Naive thymus-derived CD4-positive, alpha-beta T cell (primary cell): ENCODE data around the gene LYPLAL1. TPM values are rescaled to one million over a fixed set of nuclear protein-coding genes. Genes with fewer than 3 reads are reported as not detected.
A peak's percentile ranks its signal among the peaks of the same experiment; 100 is the strongest.

Source experiments
- ATAC-seq: fragments of 150-1000 bp; cut with Tn5 transposase; 2 replicates; pipeline ENCODE4 v1.10.0; 2021; ENCODE audit warnings: mild to moderate bottlenecking, moderate library complexity
- CTCF ChIA-PET: fragments of 350-600 bp; sonication (Branson Sonifier 250); formaldehyde crosslinking; loops from one replicate; lab custom pipeline; 2021; ENCODE audit warnings: antibody characterized with exemption; lab: Charles Lee
- POLR2A ChIA-PET: fragments of 350-600 bp; sonication (Branson Sonifier 250); formaldehyde crosslinking; loops from one replicate; lab custom pipeline; 2021; ENCODE audit warnings: antibody characterized with exemption, inconsistent platforms; lab: Charles Lee
- DNase-seq, 9 donors: peaks; one replicate each; pipeline versions ENCODE4 v3.0.0 to v3.0.0-alpha.2; 2020 to 2022; ENCODE audit warnings: mixed read lengths in 1 of 9
- H3K27ac ChIP-seq: one replicate; pipeline ENCODE4 v1.7.0; 2013; ENCODE audit warnings: mild to moderate bottlenecking, low read depth, low read length, moderate library complexity
- H3K27me3 ChIP-seq, 2 donors: one replicate each; pipeline ENCODE4 v1.7.0; 2013; ENCODE audit warnings: low read length in 2 of 2, mild to moderate bottlenecking in 2 of 2, moderate library complexity in 2 of 2; ENCODE audit not compliant: control insufficient read depth in 2 of 2, insufficient read depth in 2 of 2
- H3K36me3 ChIP-seq, 3 experiments: 1 replicate in 2 of 3; 2 replicates in 1 of 3; pipeline ENCODE4 v1.7.0; 2013; ENCODE audit warnings: low read length in 3 of 3, mild to moderate bottlenecking in 3 of 3, moderate library complexity in 1 of 3; ENCODE audit not compliant: insufficient read depth in 3 of 3, control insufficient read depth in 2 of 3
- H3K4me1 ChIP-seq, 2 donors: one replicate each; pipeline ENCODE4 v1.7.0; 2013; ENCODE audit warnings: low read length in 2 of 2, mild to moderate bottlenecking in 2 of 2, moderate library complexity in 1 of 2; ENCODE audit not compliant: control insufficient read depth in 2 of 2, insufficient read depth in 2 of 2
- H3K4me3 ChIP-seq: 2 replicates; pipeline ENCODE4 v1.7.0; 2013; ENCODE audit warnings: mild to moderate bottlenecking, low read length
- H3K9me3 ChIP-seq, 3 experiments: 1 replicate in 2 of 3; 2 replicates in 1 of 3; pipeline ENCODE4 v1.7.0; 2013; ENCODE audit warnings: low read length in 3 of 3; ENCODE audit not compliant: control insufficient read depth in 2 of 3
- H3K27ac Mint-ChIP-seq, 9 donors: one replicate each; pipeline ENCODE4 v1.8.0; 2020 to 2022; ENCODE audit warnings: mixed read lengths in 9 of 9, mild to moderate bottlenecking in 8 of 9, moderate library complexity in 5 of 9, inconsistent platforms in 2 of 9
- H3K27me3 Mint-ChIP-seq, 5 donors: one replicate each; pipeline ENCODE4 v1.8.0; 2021 to 2022; ENCODE audit warnings: mixed read lengths in 5 of 5, mild to moderate bottlenecking in 1 of 5
- H3K36me3 Mint-ChIP-seq, 5 donors: one replicate each; pipeline ENCODE4 v1.8.0; 2020 to 2022; ENCODE audit warnings: mixed read lengths in 5 of 5, mild to moderate bottlenecking in 3 of 5, inconsistent platforms in 1 of 5
- H3K4me1 Mint-ChIP-seq, 7 donors: one replicate each; pipeline ENCODE4 v1.8.0; 2020 to 2022; ENCODE audit warnings: mixed read lengths in 7 of 7, mild to moderate bottlenecking in 3 of 7, inconsistent platforms in 1 of 7
- H3K4me3 Mint-ChIP-seq, 10 donors: one replicate each; pipeline ENCODE4 v1.8.0; 2020 to 2022; ENCODE audit warnings: mild to moderate bottlenecking in 10 of 10, mixed read lengths in 10 of 10, moderate library complexity in 6 of 10, inconsistent platforms in 2 of 10
- H3K9me3 Mint-ChIP-seq, 11 donors: one replicate each; pipeline ENCODE4 v1.8.0; 2020 to 2022; ENCODE audit warnings: mixed read lengths in 11 of 11, mild to moderate bottlenecking in 4 of 11, inconsistent platforms in 1 of 11, moderate library complexity in 1 of 11
- intact Hi-C, 2 donors: fragments of 100-400 bp; cut with micrococcal nuclease; formaldehyde crosslinking; loops; one replicate each; pipeline ENCODE4 v1.15.1; 2023
- polyA plus RNA-seq, 2 donors: library from polyadenylated mRNA; unstranded; fragments of 300-500 nt; fragmentation: Illumina TruSeq; gene quantifications; one replicate each; pipeline ENCODE4 v1.2.3, GENCODE V29; 2021
- total RNA-seq, 6 experiments: library from RNA in 5 of 6; stranded (reverse) in 5 of 6; gene quantifications; 1 replicate in 5 of 6; 2 replicates in 1 of 6; pipeline ENCODE4 v1.2.3 and lab custom pipeline; 2021 to 2026

Gene LYPLAL1
- 10 to 100 TPM; 12.2 to 24.1 (median 20.4) TPM for total RNA-seq
- 10 to 100 TPM; 21.9 to 33.0 TPM for polyA plus RNA-seq
- 4.7 reads per million, percentile 23 among the genes with 10 or more reads in this experiment for total RNA-seq (lab: John Stamatoyannopoulos, UW)

DNA sequence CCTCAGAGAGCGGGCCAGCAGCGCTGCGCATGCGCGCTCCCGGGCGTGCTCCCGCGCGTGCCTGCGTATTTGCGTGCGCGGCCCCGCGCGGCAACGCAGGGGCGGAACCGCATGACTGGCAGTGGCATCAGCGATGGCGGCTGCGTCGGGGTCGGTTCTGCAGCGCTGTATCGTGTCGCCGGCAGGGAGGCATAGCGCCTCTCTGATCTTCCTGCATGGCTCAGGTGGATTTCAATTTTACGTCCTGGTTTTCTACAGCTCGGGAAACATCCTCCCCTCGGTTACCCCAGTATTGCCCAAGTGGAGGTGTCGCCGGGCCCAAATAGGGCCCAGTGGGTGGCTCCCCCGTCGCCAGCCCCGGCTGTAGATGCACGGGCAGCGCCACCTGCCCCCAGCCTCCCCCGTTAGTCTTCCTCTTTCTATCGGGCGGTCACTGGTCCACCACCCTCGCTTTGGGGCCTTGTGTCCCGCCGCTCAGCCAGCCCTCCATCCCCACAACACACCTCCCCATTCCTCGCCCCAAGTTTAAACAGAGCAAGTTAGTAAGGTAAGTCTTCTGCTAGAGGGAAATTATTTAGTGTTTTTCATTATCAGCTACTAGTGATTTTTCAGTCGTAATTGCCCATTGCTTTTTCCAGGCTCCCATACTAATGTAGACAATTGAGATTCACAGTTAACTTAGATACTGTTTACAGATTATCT, at the start of gene LYPLAL1:
Gene LYPLAL1 (plus strand): TSS at position 121 of the 702 bp plus-strand sequence. CDS start 13 bp downstream, at position 134.
- intact Hi-C loops, result loop anchor here (1.0 to 10.0 kb wide), 9 partner anchors 10 to 1543 kb away; partner anchors contain the start of genes EPRS1 (in 2 of the 2), RAB3GAP2 (in 2 of the 2), RRP15 (in 2 of the 2) and GPATCH2 (in 1 of the 2)
- no peaks in the 10 kb centered on the region for H3K27me3 ChIP-seq
- peaks cover 0 to 5% (median 0%) of the 10 kb centered on the region in 11 donors for H3K9me3 Mint-ChIP-seq
- peaks cover 34 to 55% (median 50%) of the 10 kb centered on the region in 7 donors for H3K4me1 Mint-ChIP-seq
- peaks cover 0 to 5% (median 0%) of the 10 kb centered on the region in 5 donors for H3K27me3 Mint-ChIP-seq
- CTCF ChIA-PET, result no interaction called here
- peak within 1 kb of the TSS; percentile 96 to 99 (median 97) for H3K27ac Mint-ChIP-seq
- ATAC-seq, result peak; percentile 98
- peak within 1 kb of the TSS; percentile 84 to 100 (median 98) for H3K4me3 Mint-ChIP-seq
- H3K9me3 ChIP-seq, result no peaks in the 10 kb centered on the region
- DNase-seq, result peak; percentile 82 to 92 (median 88)
- H3K4me3 ChIP-seq, result peak within 1 kb of the TSS; percentile 84
- H3K36me3 ChIP-seq, result no peaks in the 10 kb centered on the region
- peaks cover 0 to 14% (median 4%) of the 10 kb centered on the region in 5 donors for H3K36me3 Mint-ChIP-seq
- peaks cover 15 to 18% of the 10 kb centered on the region in 2 donors for H3K4me1 ChIP-seq
- POLR2A ChIA-PET, result interaction anchor here (0.6 to 1.0 kb wide), 2 partner anchors 16 to 889 kb away, joined by 3 to 4 read pairs; partner anchors contain the start of gene RRP15
- H3K27ac ChIP-seq, result peak within 1 kb of the TSS; percentile 76

DNA sequence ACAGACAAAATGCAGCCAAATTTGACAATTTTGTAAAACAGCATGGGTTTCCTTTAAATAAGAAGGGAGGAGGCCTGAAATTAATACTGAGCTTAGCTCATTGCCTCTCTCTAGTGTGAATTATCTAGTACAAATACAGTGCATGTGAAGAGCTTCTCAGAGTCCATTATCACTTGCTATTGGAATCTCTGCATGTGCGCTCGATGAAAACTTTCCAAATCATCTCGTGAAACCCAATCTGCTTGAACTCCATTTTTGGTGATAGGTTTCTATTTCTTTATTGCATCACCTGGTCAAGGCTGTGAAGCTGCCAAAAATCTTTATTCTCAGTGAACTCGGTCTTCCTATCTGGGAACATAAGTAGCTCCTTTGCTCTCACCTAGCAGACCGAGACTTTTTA, 49.5 kb upstream of the LYPLAL1 start:
- Mint-ChIP-seq H3K27me3 (peaks cover 0 to 7% (median 0%) of the 10 kb centered on the region in 5 donors), H3K4me1 (no peaks in the 10 kb centered on the region), H3K4me3 (no peak overlapping the region), H3K27ac (no peak overlapping the region), H3K36me3 (no peaks in the 10 kb centered on the region), H3K9me3 (no peaks in the 10 kb centered on the region)
- POLR2A ChIA-PET, result no interaction called here
- Histone ChIP-seq H3K4me3 (no peak overlapping the region), H3K27ac (no peak overlapping the region), H3K9me3 (no peaks in the 10 kb centered on the region), H3K27me3 (no peaks in the 10 kb centered on the region), H3K4me1 (no peaks in the 10 kb centered on the region), H3K36me3 (no peaks in the 10 kb centered on the region)
- no peak for ATAC-seq
- CTCF ChIA-PET, result no interaction called here
- intact Hi-C loops, result no loop called here
- DNase-seq, result no peak

DNA sequence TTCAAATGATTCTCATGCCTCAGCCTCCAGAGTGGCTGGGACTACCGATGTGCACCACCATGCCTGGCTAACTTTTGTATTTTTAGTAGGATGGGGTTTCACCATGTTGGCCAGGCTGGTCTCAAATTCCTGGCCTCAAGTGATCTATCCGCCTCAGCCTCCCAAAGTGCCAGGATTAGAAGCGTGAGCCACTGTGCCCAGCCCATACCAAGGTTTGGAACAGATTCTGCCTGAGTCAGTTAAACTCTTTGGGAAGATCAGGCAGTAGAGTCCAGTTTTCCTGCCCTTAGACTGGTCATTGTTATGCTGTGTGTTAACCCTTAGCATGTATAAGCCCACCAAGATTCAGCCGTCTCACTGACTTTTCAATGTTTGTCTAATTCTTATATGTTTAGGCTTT, 48.3 kb upstream of the LYPLAL1 start:
- no peaks in the 10 kb centered on the region for H3K4me1 Mint-ChIP-seq
- Histone ChIP-seq H3K36me3 (no peaks in the 10 kb centered on the region), H3K9me3 (no peaks in the 10 kb centered on the region), H3K27ac (no peak overlapping the region), H3K27me3 (no peaks in the 10 kb centered on the region), H3K4me1 (no peaks in the 10 kb centered on the region), H3K4me3 (no peak overlapping the region)
- H3K27me3 Mint-ChIP-seq, result peaks cover 0 to 7% (median 0%) of the 10 kb centered on the region in 5 donors
- ATAC-seq (no peak), DNase-seq (no peak)
- no peak overlapping the region for H3K27ac Mint-ChIP-seq
- no peak overlapping the region for H3K4me3 Mint-ChIP-seq
- intact Hi-C loops, result no loop called here
- no peaks in the 10 kb centered on the region for H3K36me3 Mint-ChIP-seq
- POLR2A ChIA-PET, result no interaction called here
- CTCF ChIA-PET, result no interaction called here
- H3K9me3 Mint-ChIP-seq, result no peaks in the 10 kb centered on the region

DNA sequence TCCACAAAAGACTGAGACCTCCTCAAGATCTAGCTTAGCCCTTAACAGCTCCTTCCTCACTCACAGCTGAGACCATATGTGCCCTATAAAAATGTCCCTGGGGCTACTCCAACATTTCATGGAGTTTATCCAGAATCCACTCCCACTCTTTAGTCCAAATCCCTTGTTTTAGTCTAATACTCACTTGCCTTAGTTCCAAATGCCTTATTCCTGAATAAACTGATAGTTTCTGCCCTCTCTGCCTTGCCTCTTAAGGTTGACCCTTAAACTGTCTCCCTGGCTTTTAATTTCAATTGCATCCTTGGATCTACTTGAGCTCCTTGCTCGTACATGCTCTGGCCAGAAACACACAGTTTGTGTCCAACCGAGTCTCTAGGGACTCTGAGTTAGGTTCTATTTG, 47.3 kb upstream of the LYPLAL1 start:
- Histone ChIP-seq H3K27me3 (no peaks in the 10 kb centered on the region), H3K4me1 (no peaks in the 10 kb centered on the region), H3K27ac (no peak overlapping the region), H3K36me3 (no peaks in the 10 kb centered on the region), H3K4me3 (no peak overlapping the region), H3K9me3 (no peaks in the 10 kb centered on the region)
- Mint-ChIP-seq H3K27me3 (peaks cover 0 to 14% (median 0%) of the 10 kb centered on the region in 5 donors), H3K9me3 (no peaks in the 10 kb centered on the region), H3K36me3 (no peaks in the 10 kb centered on the region), H3K4me1 (no peaks in the 10 kb centered on the region), H3K4me3 (no peak overlapping the region), H3K27ac (no peak overlapping the region)
- CTCF ChIA-PET, result no interaction called here
- intact Hi-C loops, result no loop called here
- POLR2A ChIA-PET, result no interaction called here
- no peak for DNase-seq
- no peak for ATAC-seq

DNA sequence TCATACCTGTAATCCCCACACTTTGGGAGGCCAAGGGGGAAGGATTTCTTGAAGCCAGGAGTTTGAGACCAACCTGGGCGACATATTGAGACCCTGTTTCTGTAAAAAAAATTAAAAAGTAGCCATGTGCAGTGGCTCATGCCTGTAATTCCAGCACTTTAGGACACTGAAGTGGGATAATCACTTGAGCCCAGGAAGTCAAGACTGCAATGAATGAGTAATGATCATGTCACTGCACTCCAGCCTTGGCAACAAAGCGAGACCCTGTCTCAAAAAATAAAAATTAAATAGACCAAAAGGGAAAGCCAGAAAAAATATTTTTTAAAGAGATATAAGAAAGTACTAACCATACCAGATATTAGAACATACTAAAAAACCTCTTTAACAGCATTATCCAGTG, 44.7 kb upstream of the LYPLAL1 start:
- Mint-ChIP-seq H3K36me3 (peaks cover 0 to 5% (median 0%) of the 10 kb centered on the region in 5 donors), H3K27me3 (peaks cover 0 to 21% (median 4%) of the 10 kb centered on the region in 5 donors), H3K4me3 (no peak overlapping the region), H3K27ac (no peak overlapping the region), H3K4me1 (no peaks in the 10 kb centered on the region), H3K9me3 (peaks cover 0 to 7% (median 0%) of the 10 kb centered on the region in 11 donors)
- no peak overlapping the region for H3K4me3 ChIP-seq
- no peak overlapping the region for H3K27ac ChIP-seq
- POLR2A ChIA-PET, result no interaction called here
- no peaks in the 10 kb centered on the region for H3K9me3 ChIP-seq
- intact Hi-C loops, result no loop called here
- no peaks in the 10 kb centered on the region for H3K27me3 ChIP-seq
- CTCF ChIA-PET, result no interaction called here
- ATAC-seq, result no peak
- H3K4me1 ChIP-seq, result no peaks in the 10 kb centered on the region
- DNase-seq, result no peak
- no peaks in the 10 kb centered on the region for H3K36me3 ChIP-seq

GRCh38 chr1:219130366-219130935, 43.2 kb upstream of the LYPLAL1 start:
- Histone ChIP-seq H3K27ac (no peak overlapping the region), H3K4me3 (no peak overlapping the region), H3K27me3 (no peaks in the 10 kb centered on the region), H3K4me1 (no peaks in the 10 kb centered on the region), H3K9me3 (no peaks in the 10 kb centered on the region), H3K36me3 (no peaks in the 10 kb centered on the region)
- no peak for ATAC-seq
- Mint-ChIP-seq H3K27ac (no peak overlapping the region), H3K9me3 (peaks cover 0 to 13% (median 7%) of the 10 kb centered on the region in 11 donors), H3K4me3 (no peak overlapping the region), H3K36me3 (peaks cover 0 to 7% (median 0%) of the 10 kb centered on the region in 5 donors), H3K27me3 (peaks cover 0 to 29% (median 4%) of the 10 kb centered on the region in 5 donors), H3K4me1 (no peaks in the 10 kb centered on the region)
- DNase-seq, result no peak
- CTCF ChIA-PET, result no interaction called here
- POLR2A ChIA-PET, result no interaction called here
- intact Hi-C loops, result no loop called here
